ENCODE results near the gene MRM3.
"Not testable (repeated sequence)": the region's sequence is repeated elsewhere in the genome, so short reads cannot be mapped to it uniquely, and the experiment has no call there.

Gene MRM3, protein sequence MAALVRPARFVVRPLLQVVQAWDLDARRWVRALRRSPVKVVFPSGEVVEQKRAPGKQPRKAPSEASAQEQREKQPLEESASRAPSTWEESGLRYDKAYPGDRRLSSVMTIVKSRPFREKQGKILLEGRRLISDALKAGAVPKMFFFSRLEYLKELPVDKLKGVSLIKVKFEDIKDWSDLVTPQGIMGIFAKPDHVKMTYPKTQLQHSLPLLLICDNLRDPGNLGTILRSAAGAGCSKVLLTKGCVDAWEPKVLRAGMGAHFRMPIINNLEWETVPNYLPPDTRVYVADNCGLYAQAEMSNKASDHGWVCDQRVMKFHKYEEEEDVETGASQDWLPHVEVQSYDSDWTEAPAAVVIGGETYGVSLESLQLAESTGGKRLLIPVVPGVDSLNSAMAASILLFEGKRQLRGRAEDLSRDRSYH

DNA sequence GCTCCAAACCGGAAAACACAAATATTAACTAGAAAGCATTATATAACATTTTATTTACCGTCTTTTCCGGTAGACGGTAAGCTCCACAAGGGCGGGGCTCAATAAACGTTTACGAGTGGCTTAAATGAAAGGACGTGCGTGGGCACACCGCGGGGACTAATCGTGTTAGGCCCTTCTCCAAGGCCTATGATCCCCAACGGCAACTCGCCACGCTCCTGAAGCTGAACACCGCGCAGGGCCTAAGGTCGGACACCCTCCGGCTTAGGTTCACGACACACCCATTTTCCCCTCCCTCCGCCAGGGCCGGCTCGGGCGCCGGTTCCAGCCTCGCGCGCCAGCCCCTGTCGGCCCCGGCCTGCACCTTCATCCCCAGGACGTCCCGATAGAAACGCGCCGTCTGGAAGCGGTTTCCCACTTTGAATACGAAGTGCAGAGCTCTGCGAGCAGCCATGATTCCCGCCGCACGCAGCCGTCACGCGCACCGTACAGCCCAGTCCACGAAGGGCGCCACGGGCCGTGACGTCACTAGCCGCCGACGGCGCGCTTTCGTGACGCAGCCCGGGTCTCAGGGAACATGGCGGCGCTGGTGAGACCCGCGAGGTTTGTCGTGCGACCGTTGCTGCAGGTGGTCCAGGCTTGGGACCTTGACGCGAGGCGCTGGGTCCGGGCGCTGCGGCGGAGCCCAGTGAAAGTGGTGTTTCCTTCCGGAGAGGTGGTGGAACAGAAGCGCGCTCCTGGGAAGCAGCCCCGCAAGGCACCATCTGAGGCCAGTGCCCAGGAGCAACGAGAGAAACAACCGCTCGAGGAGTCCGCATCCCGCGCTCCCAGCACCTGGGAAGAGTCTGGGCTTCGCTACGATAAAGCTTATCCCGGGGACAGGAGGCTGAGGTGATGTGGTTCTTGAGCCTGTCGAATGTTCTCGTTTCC lies at the start of gene MRM3, which contains the start of gene GLOD4:
MRM3 (plus strand) TSS at position 549 of the 927 bp plus-strand sequence; CDS start at position 575, 26 bp downstream.
GLOD4 (minus strand) TSS at position 476 of the 927 bp plus-strand sequence; CDS start at position 451, 25 bp downstream.
- DNase-seq: peak; percentile 89 to 95 (median 93)

DNA sequence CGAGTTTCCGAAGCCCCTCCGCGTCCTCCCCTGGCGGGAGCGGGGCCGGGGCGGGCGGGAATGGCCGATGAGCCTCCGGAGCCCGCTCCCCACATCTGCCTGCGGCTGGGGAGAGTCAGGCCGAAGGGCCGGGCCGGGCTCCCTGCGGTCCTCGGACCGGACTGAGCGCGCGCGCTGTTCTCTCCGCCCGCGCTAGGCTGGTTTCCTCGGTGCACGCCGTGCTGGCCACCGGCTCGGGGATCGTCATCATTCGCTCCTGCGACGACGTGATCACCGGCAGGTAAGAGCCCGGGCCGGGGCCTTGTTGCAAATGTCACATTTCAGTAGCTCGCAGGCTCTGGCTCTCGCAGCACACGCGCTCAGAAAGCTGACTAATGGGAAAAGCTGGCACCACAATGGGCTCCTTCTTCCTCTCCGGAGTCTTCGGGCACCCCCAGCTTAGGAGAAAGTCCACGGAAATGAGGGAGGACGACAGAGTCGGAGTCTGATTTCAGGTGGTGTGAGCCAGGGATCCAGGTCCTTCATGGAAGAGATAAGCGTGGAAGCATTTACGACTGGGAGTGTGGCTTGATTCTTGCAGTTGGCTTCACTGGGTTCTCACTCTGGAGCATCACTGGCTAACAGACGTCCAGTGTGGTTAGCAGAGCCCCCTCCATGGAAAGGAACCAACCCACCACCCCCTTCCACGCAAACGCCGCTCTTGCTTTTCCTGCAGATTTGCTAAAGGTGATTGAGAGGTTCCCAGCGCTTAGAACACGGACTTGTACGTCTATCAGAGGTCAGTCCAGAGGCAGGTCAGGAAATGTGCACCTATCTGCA lies 49.0 kb upstream of the MRM3 start:
- DNase-seq: no peak

DNA sequence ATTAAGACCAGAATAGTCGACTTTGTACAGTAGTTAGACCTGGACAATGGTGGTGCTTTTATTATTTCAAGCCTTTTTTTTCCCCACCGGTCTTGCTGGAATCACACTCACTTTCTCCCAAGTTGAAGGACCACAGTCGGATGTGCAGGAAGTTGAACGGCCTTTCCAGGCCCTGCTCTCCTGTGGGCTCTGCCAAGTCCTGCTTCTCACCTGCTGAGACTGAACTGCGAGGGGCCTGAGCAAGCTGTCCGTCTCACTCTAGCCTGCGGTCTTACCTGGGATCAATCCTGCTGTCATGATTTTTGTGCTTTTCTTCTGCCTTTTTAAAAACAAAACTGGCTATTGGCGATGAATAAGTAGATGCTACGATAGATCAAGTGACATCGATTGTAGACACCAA lies 48.4 kb upstream of the MRM3 start:
- DNase-seq: no peak

DNA sequence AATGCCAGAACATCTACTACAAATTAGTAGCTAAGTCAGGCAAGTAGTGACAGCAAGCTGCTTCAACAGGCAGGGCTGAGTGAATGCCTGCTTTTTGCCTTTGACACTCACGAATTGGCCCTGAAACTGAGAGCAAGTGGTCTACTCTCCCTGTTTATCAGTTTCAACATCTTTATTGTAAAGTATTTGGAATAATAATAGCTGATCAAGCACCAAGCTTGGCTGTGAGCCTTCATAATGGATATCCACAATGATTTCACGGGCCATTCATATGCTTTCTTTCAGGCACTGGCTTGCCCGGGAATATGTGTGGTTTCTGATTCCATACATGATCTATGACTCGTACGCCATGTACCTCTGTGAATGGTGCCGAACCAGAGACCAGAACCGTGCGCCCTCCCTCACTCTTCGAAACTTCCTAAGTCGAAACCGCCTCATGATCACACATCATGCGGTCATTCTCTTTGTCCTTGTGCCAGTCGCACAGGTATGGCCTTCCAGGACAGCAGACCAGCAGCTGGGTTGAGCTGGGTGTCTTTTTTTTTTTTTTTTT lies 44.5 kb upstream of the MRM3 start:
- DNase-seq: no peak

DNA sequence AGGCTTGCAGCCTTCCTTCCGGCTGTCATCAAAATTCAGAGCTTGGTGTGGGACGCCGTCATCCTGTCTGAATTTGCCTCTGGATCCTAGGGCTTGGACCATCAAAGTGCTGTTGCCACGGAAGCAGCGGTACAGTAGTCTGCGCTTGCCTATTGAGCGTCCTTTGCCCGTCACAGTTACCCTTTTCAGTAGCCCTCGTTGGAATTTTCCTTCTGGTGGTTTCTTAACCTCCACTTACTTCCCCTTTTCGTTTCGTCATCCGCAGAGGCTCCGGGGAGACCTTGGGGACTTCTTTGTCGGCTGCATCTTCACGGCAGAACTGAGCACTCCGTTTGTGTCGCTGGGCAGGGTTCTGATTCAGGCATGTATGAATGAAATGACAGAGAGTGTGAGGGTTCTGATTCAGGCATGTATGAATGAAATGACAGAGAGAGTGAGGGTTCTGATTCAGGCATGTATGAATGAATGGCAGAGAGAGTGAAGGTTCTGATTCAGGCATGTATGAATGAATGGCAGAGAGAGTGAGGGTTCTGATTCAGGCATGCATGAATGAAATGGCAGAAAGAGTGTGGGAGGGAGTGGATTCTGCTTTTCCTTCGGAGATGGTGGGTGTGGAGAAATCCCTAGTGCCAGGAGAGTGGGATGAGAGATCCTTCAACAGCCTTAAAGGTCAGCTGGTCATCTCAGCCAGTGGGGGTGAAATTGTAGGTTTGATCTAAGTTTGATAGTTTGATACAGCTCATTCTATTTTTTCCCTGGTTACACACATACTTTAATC lies 41.7 kb upstream of the MRM3 start:
- no peak for DNase-seq

DNA sequence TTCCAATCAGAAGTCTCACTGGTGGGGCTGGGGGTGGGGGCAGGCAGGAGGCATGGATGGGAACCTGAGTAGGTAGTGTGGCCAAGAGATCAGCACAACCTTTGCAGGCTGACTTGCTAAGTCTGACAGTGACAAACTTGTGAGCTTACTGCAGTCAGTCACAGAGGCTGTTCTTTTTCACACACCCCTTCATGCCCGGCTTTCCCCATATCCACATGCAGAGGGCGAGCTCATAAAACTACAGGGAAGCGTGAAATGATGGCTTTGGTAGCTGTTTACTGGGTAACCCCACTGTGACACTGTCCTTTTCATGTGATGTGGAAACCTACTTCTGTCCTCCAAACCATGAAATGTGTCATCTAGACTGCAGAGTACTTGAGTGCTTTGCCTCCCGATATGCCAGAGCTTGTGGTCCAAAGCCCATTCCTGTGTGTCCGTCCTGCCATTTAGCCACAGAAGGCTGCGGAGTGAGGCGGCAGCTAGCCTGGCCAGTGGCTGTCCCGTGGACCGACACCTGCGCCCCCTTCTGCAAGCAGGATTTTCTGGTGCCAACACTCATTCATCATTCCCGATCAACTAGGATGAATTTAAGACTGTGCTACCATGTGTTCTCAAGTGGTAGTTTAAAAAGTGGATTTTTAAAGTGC lies 39.9 kb upstream of the MRM3 start:
- no peak for DNase-seq

DNA sequence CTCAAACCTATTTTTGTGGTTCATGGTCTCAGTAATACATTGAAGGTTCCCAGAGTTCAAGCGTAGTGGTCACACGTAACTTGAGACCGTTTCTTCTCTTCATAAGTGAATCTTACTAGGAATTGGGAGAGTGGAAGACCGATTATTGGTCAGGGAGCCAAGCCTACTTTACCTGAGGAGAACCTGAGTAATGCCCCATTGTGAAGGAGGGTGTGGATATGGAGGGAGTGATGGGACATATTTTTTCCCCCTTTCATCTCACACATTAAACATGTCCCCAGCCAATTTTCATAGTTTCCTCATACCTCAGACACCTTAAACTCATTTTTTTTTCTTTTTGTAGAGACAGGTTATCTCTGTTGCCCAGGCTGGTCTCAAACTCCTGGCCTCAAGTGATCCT lies 39.0 kb upstream of the MRM3 start:
- DNase-seq: no peak

DNA sequence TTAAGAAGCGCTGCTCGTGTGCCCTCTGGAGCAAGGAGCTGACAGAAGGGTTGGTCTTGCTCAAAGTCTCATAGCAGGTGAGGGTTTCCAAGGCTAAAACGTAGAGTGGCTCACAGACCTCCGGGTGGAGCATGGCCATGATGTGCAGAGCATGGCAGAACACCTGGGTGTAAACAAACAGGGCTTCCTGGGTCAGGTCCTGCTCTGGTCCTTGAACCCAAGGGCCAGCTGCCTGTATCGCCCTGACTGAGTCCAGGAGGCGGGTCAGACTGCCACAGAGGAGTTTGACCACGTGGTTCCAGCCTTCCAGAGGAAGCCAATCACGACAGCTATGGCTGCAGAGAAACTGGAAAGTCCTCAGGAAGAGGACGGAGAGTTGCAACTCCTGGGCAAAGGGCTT lies 37.2 kb upstream of the MRM3 start:
- DNase-seq: no peak

DNA sequence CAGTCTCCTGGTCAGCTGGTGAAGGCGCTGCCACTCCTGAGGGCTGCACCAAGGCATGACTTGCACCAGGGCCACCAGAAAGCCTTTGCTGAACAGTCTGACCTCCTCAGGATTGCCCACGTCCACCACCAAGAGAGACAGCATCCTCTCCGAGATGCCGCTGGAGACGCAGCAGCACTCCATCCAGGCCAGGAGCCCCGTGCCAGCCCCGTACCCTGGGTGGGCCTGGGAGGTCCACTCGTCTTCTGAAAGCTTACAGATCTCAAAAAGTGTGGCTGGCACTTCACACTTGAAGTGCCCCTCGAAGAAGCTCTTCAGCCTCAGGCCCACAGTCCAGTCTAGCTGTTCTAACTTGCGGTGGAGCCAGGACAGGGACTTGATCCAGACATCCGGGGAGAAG lies 36.7 kb upstream of the MRM3 start:
- no peak for DNase-seq

DNA sequence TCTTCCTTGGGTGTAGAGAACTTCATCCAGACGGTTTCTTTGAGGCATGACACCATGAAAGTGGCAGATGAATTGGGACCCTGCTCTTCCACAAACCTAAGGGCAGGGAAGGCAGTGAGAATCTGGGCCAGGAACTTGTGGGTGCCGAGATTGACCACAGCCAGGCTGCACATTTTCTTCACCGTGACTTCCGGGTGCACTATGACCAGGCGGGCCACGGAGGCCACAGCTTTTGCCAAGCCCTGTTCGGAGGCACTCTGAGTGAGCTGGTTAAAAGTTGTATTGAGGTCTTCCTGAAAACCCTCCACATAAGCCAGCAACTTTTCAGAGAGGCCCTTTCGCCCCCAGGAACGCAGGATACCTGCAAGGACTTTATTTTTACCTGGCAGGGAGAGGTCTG lies 36.0 kb upstream of the MRM3 start:
- no peak for DNase-seq

DNA sequence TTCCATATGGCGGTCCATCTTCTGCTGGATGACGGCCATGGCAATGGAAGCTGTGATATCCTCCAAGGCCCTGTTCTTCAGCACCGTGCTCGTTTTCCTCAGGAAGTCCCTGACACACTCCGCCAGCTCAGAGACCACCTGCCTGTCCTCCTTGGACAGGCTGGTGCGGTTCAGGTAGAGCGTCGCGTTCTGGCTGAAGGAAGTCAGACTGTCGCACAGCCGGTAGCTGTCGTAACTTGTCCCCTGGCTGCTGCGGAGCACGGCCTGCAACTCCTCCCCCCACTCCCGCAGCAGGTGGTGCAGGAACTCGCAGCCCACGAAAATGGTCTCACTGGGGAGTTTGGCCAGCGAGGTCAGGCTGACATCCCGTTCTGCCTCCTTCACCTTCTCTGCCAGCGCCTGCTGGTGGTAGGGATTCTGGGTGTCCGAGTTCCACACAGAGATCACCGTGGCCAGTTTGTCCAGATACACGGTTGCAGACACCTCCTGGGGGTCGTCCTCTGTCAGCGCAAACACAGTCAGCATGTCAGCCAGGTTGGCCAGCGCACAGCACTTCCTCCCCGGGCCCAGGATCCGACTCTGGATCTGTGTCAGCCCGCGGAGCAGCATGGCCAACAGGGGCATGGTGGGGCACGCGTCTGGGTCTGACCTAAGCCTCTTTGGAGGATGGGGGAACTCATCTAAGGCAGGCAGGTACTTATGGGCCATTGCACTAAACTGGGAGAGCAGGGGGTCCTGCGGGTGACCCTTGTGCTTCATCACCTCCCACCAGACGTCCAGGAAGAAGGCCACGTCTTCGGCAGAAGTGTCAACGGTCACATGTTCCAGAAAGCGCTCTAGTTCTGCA lies 35.1 kb upstream of the MRM3 start:
- no peak for DNase-seq

DNA sequence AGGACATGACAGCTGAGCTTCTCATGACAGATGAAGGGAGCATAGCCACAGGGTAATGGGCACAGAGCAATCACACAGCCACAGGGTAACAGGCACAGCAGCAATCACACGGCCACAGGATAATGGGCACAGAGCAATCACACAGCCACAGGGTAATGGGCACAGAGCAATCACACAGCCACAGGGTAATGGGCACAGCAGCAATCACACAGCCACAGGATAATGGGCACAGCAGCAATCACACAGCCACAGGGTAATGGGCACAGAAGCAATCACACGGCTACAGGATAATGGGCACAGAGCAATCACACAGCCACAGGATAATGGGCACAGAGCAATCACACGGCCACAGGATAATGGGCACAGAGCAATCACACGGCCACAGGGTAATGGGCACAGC lies 33.5 kb upstream of the MRM3 start:
- DNase-seq: not testable (repeated sequence)

DNA sequence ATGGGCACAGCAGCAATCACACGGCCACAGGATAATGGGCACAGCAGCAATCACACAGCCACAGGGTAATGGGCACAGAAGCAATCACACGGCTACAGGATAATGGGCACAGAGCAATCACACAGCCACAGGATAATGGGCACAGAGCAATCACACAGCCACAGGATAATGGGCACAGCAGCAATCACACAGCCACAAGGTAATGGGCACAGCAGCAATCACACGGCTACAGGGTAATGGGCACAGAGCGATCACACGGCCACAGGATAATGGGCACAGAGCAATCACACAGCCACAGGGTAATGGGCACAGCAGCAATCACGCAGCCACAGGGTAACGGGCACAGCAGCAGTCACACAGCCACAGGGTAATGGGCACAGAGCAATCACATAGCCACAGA lies 32.8 kb upstream of the MRM3 start:
- not testable (repeated sequence) for DNase-seq

DNA sequence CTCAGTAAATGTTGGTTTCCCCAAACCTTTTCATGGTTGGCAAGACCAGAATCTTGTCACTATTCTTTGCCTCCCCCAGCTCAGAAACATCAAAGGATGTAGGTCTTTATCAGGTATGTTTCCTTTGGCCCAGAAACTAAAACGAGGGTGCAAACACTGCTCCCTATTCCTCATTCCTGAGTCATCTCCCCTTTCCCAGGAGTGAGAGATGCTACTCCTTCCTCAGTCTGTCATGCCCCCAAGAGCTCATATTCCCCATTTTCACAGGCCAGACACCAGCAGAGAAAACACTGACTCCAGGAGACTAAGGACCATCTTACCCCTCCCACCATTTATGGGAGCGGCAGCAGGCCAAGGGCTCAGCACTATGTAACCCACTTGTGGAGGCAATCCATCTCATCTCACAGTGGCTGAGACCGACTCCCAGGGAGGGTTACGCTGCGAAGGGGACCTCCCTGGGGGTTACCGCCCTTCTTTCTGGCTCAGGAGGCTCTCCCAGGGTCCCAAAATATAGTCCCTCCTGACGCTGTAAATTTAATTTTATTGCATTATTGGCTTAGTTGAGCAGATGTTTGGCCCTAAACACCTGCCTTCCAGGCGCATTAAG lies 31.6 kb upstream of the MRM3 start:
- DNase-seq: no peak

DNA sequence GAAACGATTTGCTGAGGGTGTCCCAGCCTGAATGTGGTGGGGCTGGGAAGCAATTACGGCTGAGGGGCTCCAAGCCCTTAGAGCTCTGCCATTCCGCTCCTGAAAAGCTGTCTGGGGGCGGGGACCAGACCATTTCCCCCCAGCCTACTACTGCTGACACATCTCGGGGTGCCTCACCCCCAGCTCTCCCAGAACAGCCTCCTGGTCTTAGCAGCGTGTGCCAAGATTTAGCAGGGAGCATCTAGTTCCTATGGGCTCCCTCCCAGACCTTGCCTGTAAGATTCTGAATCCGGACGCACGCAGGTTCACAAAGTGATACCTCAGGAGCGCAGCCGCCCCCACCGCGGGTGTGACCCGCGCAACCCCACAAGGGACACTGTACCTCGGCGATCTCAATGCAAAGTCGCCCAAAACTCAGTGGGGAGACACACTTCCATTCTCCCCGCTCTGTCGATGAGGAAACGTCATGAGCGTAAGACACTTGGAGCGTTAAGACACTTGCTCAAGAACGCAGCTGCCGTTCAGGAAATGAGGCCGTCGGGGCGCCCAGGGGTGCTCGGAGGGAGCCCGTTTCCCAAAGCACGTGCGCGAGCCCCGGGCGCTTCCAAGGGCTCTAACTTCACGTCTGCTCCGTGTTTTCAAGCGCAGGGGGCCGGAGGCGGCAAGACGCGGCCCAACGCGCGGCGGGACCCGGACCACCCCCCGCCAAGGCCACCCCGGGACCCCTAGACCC lies 30.7 kb upstream of the MRM3 start:
- DNase-seq: peak in 3 of 4 experiments; percentile 26 to 39 (median 26)

DNA sequence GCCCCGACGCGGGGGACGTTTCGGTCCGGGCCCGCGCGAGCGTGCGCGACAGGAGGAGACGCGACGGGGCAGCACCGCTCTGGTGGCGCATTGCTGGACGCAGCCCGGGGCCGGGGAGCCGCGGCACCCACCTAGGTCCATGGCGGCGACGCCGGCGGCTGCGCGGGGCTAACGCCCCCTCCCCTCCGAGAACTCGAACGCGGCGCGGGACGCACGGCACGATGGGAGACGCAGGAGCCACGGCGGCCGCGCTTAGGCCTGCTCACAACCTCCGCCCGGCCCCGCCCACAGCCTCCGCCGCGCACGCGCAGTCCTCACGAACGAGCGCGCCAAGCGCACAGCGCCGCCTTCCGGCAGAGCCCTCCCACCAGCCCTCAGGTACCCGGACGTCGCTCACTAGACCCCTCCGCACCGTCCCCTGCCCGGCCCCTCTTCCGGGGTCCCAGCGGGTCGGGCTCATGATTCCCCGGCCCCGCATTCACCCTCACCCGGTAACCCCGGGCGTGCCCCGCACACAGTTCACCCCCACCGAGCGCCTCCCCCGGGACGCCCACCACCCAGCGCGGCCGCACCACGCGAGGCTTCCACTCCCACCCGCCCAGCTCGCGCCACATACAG lies 30.0 kb upstream of the MRM3 start, which contains the start of gene GEMIN4:
GEMIN4 (minus strand) TSS at position 263 of the 618 bp plus-strand sequence; CDS start at position 141, 122 bp downstream.
- peak; percentile 95 to 97 (median 96) for DNase-seq

DNA sequence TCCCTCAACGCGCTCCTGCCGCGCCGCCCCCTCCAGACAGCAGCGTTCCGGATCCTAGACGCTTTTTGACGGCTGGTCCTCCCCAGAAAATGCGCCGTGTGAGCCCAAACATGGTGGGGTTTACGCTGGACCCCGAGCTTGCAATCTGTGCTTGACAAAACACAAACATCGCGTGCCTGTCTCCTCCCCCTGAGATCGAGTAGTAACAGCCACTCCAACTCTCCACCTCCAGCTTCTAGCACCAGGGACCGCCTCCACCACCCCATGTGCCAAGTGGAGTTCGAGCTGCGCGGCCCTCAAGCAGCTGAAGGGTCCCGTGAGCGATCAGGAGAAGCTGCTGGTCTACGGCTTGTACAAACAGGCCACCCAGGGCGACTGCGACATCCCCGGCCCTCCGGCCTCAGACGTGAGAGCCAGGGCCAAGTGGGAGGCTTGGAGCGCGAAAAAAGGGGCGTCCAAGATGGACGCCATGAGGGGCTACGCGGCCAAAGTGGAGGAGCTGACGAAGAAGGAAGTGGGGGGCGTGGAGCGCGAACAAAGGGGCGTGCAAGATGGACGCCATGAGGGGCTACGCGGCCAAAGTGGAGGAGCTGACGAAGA lies 29.4 kb upstream of the MRM3 start:
- DNase-seq: peak in 1 of 4 experiments; percentile 29

DNA sequence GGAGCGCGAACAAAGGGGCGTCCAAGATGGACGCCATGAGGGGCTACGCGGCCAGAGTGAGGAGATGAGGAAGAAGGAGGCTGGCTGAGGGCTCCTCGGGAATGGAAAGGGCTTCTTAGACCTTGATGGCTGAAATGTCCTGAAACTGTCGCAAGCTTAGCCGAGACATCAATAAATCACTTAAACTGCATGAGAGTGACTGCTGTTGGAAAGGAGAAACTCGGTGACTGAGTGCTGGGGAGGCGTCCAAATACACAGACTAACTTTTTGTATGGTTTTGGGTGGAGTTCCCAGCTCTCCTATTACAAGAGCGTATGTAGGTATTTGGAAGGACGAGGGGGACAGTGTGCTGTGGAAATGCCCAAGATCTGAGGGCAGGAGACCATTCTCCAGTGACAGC lies 28.7 kb upstream of the MRM3 start:
- no peak for DNase-seq

Data from activated CD4-positive, CD25-positive, alpha-beta regulatory T cell (primary cell).